ENCODE measurements around the gene CASZ1.
A peak's percentile ranks its signal among the peaks of the same experiment; 100 is the strongest.

CASZ1 gene

DNA sequence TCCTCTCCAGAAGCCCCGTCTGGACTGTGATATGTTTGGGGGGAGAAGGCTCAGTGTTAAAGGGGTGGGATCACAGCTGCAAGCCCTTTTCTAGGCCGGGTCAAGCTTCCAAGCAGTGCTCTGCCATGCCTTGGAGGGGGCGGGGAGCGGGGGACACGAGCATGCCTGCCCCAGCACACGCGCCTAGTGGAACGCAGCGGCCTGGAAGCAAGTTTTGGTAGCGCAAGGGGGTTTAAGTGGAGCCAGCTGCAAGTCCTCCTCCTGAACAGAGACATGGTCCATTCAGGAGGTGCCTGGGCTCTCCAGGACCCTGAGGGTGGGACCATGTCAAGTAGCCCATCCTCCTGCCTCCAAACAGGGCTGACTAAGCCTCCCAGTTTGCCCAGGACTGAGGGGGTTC, 112.2 kb downstream of the CASZ1 start:
- DNase-seq = no peak

GRCh38 chr1:10682449-10683309, 113.8 kb downstream of the CASZ1 start:
- no peak for DNase-seq

- no peak for DNase-seq
These were observed 114.4 kb downstream of the CASZ1 start for GRCh38 chr1:10682108-10682445.

GRCh38 chr1:10681296-10682107, 114.9 kb downstream of the CASZ1 start:
- DNase-seq = no peak

DNA sequence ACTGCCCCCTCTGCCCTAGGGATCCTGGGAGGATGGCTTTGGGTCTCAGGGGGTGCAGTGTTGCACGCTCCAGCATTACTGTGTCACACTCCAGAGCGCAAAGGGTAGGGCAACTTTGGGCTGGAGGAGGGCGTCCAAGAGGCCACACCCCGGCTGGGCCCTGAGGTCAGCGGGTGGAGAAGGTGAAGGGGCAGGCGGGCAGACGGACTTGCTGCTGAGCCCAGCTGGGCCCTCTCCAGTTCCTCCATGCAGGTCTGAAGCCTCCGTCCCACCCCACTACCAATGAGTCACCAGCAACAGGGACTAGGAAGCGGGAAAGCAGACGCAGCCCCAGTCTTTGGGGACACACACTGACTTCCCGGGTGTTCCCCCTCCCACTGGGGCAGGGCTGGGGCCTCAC, 116.0 kb downstream of the CASZ1 start:
- DNase-seq = peak in 2 of 3 donors; percentile 27 to 36

DNA sequence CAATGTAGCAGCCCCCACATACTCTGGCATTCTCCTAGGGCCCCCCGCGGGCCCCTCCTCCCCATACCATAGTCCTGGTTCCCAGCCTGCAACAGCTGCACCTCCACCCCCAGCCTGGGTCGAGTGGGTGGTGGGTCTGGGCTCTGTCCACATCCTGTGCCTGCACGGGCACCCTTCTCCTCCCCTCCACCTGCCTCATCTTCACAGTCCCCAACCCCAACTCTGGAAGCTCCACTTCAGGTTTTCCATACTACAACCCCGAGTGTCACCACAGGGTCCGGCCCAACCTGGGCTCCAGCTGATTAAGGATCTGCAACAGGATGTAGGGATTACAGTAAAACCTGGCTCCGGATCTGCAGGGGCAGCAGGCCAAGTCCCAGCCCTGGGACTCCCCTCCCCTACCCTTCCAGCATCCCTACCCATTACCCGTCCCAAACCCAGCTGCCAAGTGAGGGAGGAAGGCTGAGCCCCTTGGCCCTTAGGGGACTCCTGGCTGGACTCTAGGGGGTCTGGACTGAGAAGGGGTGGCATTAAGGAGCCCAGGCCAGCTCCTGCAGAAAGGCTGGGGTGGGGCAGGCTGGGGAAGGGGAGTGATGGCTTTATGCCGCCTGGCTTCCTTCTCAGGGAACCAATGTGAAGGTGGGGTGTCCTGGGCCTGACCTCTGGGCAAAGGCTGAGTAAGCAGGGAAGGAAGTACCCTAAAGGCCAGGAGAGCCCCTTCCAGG, 116.8 kb downstream of the CASZ1 start:
- no peak for DNase-seq

DNA sequence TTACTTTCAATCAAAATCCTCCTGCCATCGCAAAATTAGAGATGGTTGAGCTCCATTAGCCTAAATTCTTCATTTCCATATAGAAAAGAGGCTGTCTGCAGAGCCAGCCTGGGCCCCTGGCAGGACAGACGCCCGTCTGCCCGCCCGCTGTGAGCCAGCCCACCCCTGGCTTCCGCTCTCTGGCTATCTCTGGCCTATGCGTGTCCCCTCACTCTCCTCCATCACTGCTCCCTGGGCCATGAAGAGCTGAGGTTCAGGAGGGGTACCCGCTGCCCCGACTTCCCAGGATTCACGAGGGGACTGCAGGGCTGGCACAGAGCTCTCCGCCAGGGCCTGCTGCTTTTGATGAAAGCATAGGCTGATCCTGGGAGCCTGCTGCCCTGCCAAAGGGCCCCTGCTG, 117.6 kb downstream of the CASZ1 start:
- DNase-seq = no peak

GRCh38 chr1:10678402-10678801, 118.0 kb downstream of the CASZ1 start:
- DNase-seq = no peak

DNA sequence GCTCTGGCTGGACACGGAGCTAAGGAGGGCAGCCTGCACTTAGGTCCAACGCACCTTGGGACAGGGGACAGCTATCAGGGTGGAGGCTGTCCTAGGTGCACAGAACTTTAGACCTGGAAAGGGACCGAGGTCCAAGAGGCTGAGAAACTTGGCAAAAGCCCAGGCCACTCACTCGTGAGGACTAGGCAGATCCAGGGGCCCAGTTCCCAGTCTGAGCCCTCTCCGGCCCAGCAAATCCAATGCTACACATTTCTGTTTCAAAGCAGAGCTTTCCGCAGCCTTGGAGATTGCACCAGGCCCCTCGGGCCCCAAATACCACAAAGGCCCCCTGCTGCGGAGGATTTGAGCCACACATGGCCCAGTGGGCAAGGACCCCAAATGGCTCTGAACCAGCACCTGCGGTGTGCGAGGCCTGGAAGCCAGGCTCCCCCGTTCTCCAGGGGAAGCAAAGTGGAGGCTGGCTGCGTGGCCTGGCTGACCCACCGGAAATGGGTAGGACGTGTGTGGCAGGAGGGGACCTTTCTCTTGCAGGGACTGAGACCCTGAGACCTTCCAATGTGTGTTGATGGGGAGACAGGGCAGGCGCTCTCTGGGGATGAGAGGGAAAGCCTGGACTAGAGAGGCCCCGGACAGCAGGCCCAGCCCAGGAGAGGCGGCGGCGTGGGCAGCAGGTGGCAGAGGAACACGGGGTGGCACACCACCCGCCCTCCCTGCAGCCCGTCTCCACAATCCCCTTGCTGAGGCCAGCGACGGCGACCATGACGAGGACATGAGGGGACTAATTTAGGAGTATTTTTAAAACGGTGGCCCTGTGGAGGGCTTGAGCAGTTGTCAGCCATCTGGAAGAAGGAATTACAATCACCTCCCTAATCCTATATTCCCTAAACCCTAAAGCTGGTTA, 118.7 kb downstream of the CASZ1 start:
- no peak for DNase-seq

DNA sequence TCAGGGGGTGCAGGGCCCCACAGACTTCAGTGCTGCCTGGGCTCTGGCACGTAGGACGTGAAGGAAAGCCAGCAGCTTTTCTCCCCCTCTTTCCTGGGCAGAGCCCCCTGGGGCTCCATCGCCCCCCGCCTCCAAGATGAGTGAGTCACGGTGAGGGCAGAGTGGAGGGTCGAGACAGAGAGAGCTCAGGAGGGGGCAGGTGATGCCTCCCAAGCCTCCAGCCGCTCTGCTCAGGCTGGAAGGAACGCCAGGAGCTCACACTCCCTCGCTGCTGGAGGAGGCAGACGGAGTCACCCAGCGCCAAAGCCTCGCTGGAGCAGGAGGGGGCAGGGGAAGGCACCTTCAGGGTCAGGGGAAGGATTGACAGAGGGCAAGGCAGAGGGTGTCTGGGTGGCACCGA, 119.5 kb downstream of the CASZ1 start:
- no peak for DNase-seq

- DNase-seq = no peak
These were observed 120.6 kb downstream of the CASZ1 start for GRCh38 chr1:10675813-10676212.

- no peak for DNase-seq
These were observed 121.5 kb downstream of the CASZ1 start for GRCh38 chr1:10674700-10675609.

DNA sequence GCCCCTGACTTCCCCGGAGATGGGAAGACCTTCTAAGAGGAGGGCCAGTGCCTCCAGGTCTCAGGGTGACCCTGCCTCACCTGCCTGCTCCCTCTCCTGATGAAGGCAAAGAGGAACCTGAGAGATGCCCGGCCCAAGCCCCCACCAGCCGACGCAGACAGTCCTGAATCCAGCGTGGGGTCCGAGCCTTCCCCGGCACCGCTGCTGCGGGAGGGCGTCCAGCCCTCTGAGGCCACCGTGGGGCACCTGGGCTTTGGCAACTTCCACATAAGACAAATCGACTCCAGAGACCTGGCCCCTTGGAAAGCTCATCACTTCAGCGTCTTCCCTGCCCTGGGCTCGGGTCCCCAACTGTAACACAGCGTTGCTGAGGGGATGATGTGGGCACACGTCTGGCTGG, 122.2 kb downstream of the CASZ1 start:
- no peak for DNase-seq

DNA sequence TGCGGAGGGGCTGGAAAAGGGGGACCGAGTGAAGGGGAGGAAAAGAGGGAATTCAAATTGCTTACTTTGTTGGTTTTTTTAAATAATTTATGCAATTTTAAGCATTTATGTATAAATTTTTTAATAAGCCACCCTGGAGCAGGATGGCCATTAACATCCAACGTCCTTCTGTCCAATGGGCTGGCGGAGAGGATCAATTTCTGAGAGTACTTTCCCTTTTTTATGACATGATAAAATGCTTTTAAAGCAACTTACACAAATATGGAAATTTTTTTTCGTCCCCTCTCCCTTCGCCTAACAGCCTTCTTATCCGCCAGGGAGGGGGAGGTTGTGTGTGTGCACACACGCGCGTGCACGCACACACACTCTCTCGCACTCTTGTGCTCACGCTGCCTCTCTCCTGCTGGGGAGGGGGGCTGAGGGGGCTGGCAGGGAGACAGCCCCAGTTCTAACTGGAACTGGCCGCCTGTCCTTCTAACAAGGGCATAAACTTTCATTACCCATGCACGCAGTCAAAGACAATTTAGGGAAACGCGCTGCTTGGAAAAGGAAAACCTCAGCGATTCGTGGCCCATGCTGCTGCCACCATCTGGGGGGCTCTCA, 123.2 kb downstream of the CASZ1 start:
- no peak for DNase-seq

DNA sequence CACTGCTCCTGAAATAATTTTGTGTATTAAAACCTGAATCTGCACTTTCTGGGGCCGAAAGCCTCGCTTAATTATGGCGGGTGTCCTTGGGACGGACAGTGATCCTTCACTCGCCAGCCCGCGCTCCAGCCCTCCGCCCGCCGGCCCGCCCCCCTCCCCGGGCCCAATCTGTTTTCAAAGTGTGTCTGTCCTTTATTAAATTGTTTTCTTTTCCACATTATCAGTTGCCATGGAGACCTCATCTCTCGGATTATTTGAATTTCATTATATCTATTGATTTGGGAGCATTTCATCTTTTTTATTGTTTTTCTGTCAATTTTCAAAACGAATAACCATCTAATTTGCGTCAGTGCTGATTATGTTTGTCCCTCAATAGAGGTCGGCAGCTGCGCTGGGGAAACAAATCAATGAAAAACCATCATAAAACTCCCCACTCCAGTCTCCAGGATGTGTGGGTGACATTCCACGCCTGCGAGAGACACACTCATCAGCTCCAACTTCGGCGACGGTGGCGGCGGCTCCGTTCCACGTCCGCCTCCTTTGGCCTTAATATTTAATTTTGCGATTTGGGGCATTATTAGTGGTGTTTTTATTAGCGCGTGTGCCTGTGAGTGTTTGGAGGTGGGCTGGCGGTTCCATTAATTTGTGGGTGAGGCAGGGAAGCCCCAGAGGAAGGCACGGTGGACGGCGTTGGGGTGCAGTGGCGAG, 123.9 kb downstream of the CASZ1 start:
- DNase-seq = no peak

- DNase-seq = no peak
These were observed 124.7 kb downstream of the CASZ1 start for GRCh38 chr1:10671622-10672342.

DNA sequence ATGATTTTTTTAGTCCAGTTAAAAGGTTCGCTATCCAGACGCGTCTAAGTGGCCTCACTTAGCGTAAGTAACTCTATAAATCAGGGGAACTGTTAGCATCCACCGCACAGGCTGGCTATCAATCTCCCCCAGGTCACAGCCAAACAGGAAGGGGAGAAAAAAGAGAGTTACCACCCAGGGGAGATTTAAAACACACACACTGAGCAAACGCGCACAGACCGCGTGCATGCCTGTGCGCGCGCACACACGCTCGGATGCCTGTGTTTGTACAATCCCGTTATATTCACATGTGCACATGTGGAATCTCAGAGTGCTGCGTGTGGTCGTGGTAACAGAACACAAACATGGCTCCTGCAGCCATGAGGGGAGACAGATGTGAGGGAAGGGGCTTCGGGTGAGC, 125.4 kb downstream of the CASZ1 start:
- DNase-seq = no peak

DNA sequence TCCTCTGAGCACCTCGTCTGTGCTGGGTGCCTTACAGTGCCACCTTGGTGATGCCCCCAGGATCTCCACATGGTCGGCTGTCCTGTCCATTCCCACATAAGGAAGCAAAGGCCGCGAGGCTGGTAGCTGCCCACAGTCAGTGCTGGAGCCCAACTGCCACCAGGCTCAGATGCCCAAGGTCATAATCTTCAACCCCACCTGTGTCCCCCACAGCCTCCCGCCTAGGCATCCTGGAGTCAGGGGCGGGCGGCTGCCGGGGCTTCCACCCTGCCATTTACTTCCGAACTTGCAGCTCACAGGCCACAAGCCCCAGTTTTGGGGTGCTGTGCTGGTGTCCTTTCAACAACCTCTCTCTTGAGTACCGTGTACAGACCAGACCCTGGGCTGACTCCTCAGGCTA, 126.3 kb downstream of the CASZ1 start:
- no peak for DNase-seq

DNA sequence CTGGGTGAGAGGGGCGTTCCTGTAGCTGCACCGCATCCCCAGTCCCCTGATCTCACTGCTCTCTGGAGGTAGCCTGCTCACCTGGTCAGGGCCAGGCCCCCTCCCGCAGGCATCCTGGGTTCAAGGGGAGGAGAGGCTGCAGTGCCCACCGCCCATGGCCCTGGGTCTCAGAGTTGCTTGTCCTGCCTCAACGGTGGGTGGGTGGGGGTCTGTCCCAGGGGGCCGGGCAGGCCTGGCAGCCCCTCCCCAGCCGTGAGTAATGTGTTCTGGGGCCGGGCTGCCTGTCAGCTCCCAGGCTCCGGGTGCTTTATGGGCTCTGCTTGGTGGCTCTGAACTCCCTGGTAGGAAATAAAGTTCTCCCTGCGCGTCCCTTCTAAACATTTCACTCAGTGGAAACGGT, 126.9 kb downstream of the CASZ1 start:
- DNase-seq = no peak

Measured in suppressor macrophage treated with lipopolysaccharide for 1 hour (primary cell).